Keratinocyte (primary cell): ENCODE results near the gene DRC1. TPM values are rescaled to one million over a fixed set of nuclear protein-coding genes. Genes with fewer than 3 reads are reported as not detected.

Experiments used
- DNase-seq: peaks from one replicate; pipeline ENCODE4 v3.0.0-alpha.2; 2011; ENCODE audit warnings: low read depth, missing footprints, low spot score
- FAIRE-seq: peaks from 2 replicates; lab custom pipeline; 2011; peaks lifted over from hg19 to GRCh38; lab: Jason Lieb, UNC
- H2AFZ ChIP-seq: 2 replicates; pipeline ENCODE4 v1.6.0; 2012; ENCODE audit warnings: low read length, control low read depth, inconsistent platforms; ENCODE audit not compliant: control insufficient read depth
- H3K27ac ChIP-seq: 2 replicates; pipeline ENCODE4 v1.5.1; 2011; ENCODE audit warnings: low read length; ENCODE audit not compliant: control insufficient read depth, insufficient read depth
- H3K27me3 ChIP-seq: 3 replicates; pipeline ENCODE4 v1.6.0; 2011; ENCODE audit warnings: low read length; ENCODE audit not compliant: control insufficient read depth, insufficient read depth; ENCODE audit errors: extremely low read depth
- H3K36me3 ChIP-seq, 2 experiments: 2 replicates in 1 of 2; 3 replicates in 1 of 2; pipeline ENCODE4 v1.5.1; 2011; ENCODE audit warnings: low read length in 2 of 2, mild to moderate bottlenecking in 1 of 2; ENCODE audit not compliant: control insufficient read depth in 2 of 2, insufficient read depth in 2 of 2; ENCODE audit errors: extremely low read depth in 1 of 2
- H3K4me1 ChIP-seq: 3 replicates; pipeline ENCODE4 v1.5.1; 2011; ENCODE audit warnings: low read length; ENCODE audit not compliant: control insufficient read depth, insufficient read depth; ENCODE audit errors: extremely low read depth
- H3K4me2 ChIP-seq: 3 replicates; pipeline ENCODE4 v1.6.0; 2011; ENCODE audit warnings: low read depth, low read length; ENCODE audit not compliant: control insufficient read depth, insufficient read depth; ENCODE audit errors: extremely low read depth
- H3K4me3 ChIP-seq, 3 experiments: fragments of 200-600 bp in 1 of 3; sonication (generic) in 1 of 3; 2 replicates in 2 of 3; 3 replicates in 1 of 3; pipeline ENCODE4 v1.5.1; 2011 to 2016; ENCODE audit warnings: low read length in 3 of 3, mild to moderate bottlenecking in 3 of 3, control low read depth in 2 of 3, inconsistent platforms in 1 of 3, low read depth in 1 of 3, mixed read lengths in 1 of 3, mixed run types in 1 of 3, moderate library complexity in 1 of 3; ENCODE audit not compliant: control insufficient read depth in 2 of 3, insufficient read depth in 2 of 3; ENCODE audit errors: extremely low read depth in 1 of 3
- H3K79me2 ChIP-seq: 2 replicates; pipeline ENCODE4 v1.6.0; 2012; ENCODE audit warnings: low read length; ENCODE audit not compliant: control insufficient read depth, insufficient read depth
- H3K9ac ChIP-seq: 3 replicates; pipeline ENCODE4 v1.6.0; 2011; ENCODE audit warnings: low read length; ENCODE audit not compliant: control insufficient read depth, insufficient read depth; ENCODE audit errors: extremely low read depth
- H3K9me1 ChIP-seq: 3 replicates; pipeline ENCODE4 v1.6.0; 2011; ENCODE audit warnings: low read length; ENCODE audit not compliant: control insufficient read depth, insufficient read depth; ENCODE audit errors: extremely low read depth
- H3K9me3 ChIP-seq: 2 replicates; pipeline ENCODE4 v1.5.1; 2012; ENCODE audit warnings: low read depth, low read length; ENCODE audit not compliant: control insufficient read depth
- H4K20me1 ChIP-seq: 3 replicates; pipeline ENCODE4 v1.6.0; 2011; ENCODE audit warnings: low read length; ENCODE audit not compliant: control insufficient read depth, insufficient read depth; ENCODE audit errors: extremely low read depth
- CTCF ChIP-seq, 3 experiments: IDR thresholded peaks in 1 of 3; conservative IDR thresholded peaks in 1 of 3; optimal IDR thresholded peaks in 1 of 3; 2 replicates in 2 of 3; 3 replicates in 1 of 3; pipeline versions ENCODE3 to v1.5.1; 2011; ENCODE audit warnings: low read length in 3 of 3, mild to moderate bottlenecking in 3 of 3, moderate library complexity in 2 of 3, control low read depth in 1 of 3, inconsistent platforms in 1 of 3; ENCODE audit not compliant: insufficient read depth in 2 of 3; ENCODE audit errors: extremely low read depth in 1 of 3
- EZH2 ChIP-seq: IDR thresholded peaks from one replicate; pipeline ENCODE4 v1.6.1; 2012; ENCODE audit warnings: inconsistent platforms, mild to moderate bottlenecking, low read length, moderate library complexity
- dilution Hi-C: fragments of 300-500 bp; cut with MboI; formaldehyde crosslinking; loops from one replicate; pipeline ENCODE4 v1.7.0; 2020; ENCODE audit warnings: low sequenced_read_pairs; ENCODE audit not compliant: extremely low pct_ligation_motif_present
- polyA plus RNA-seq, 5 experiments: library from polyadenylated mRNA; depleted of rRNA in 3 of 5; stranded (reverse) in 3 of 5; stranded (forward) in 1 of 5; unstranded in 1 of 5; fragments of >200 nt; gene quantifications; 1 replicate in 1 of 5; 2 replicates in 3 of 5; 3 replicates in 1 of 5; pipeline versions ENCODE4 v1.2.1 to v1.2.3, GENCODE V29; 2011 to 2012; ENCODE audit warnings: missing spikeins in 2 of 5, low read depth in 1 of 5, low replicate concordance in 1 of 5

The DRC1 gene
- polyA plus RNA-seq, 1 donor (not counting 4 experiments of a cell fraction or from before 2014, with no cell fraction given) = not detected

GRCh38 chr2:26483957-26484565 is 82.3 kb downstream of the DRC1 start:
- Histone ChIP-seq H3K27ac (no peak overlapping the region), H3K9ac (no peak overlapping the region), H4K20me1 (no peaks in the 10 kb centered on the region), H3K36me3 (no peaks in the 10 kb centered on the region), H3K79me2 (no peaks in the 10 kb centered on the region), H3K9me3 (no peaks in the 10 kb centered on the region), H3K4me2 (no peak overlapping the region), H3K4me3 (no peak overlapping the region), H3K9me1 (no peaks in the 10 kb centered on the region), H3K4me1 (no peaks in the 10 kb centered on the region), H2AFZ (no peak overlapping the region), H3K27me3 (peaks cover 8% of the 10 kb centered on the region)
- TF ChIP-seq EZH2 = no peak
- no peak for TF ChIP-seq CTCF (optimal IDR thresholded peaks at IDR 0.05 in 1 of 3, IDR thresholded peaks at IDR 0.05 in 1 of 3, conservative IDR thresholded peaks at IDR 0.05 in 1 of 3; ENCODE audit: extremely low read depth in 1 of 3, insufficient read depth in 2 of 3, low read length in 3 of 3)
- DNase-seq (no peak), FAIRE-seq (no peak)
- dilution Hi-C loops = no loop called here

- TF ChIP-seq CTCF (optimal IDR thresholded peaks at IDR 0.05 in 1 of 3, IDR thresholded peaks at IDR 0.05 in 1 of 3, conservative IDR thresholded peaks at IDR 0.05 in 1 of 3; ENCODE audit: extremely low read depth in 1 of 3, insufficient read depth in 2 of 3, low read length in 3 of 3) = no peak
- no peak for TF ChIP-seq EZH2
- Histone ChIP-seq H3K4me3 (no peak overlapping the region), H3K9me1 (no peaks in the 10 kb centered on the region), H3K36me3 (no peaks in the 10 kb centered on the region), H3K4me1 (no peaks in the 10 kb centered on the region), H3K4me2 (no peak overlapping the region), H3K79me2 (no peaks in the 10 kb centered on the region), H3K9ac (no peak overlapping the region), H3K9me3 (no peaks in the 10 kb centered on the region), H4K20me1 (no peaks in the 10 kb centered on the region), H2AFZ (no peak overlapping the region), H3K27me3 (peaks cover 9% of the 10 kb centered on the region), H3K27ac (no peak overlapping the region)
- DNase-seq (no peak), FAIRE-seq (no peak)
- dilution Hi-C loops = no loop called here
Measured at GRCh38 chr2:26484579-26484978, 82.9 kb downstream of the DRC1 start.
